ENCODE results near the gene SZRD1. TPM values are rescaled to one million over a fixed set of nuclear protein-coding genes. Genes with fewer than 3 reads are reported as not detected.

SZRD1 gene
- total and polyA plus RNA-seq, 4 donors = 14.2 to 44.3 (median 25.0) TPM

DNA sequence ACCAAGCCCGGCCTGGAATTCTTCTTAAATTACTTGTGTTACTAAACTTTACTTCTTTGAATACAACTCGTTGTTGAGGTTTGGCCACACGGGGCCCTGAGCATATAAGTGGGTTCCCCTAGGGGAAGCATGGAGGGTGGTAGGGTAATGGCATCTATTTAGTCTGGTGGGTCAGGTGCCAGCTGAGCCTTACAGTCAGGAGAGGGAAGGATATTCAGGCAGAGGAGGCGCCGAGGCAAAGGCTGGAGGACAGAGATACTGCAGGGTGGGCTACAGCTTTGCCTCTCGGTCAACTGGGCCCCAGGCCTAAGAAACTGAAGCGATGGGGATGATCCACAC is 73.1 kb downstream of the SZRD1 start:
- H3K4me1 ChIP-seq (ENCODE audit: control insufficient read depth in 4 of 4, insufficient read depth in 4 of 4, low read length in 3 of 4) = peaks cover 3 to 27% (median 13%) of the 10 kb centered on the region in 4 donors
- H3K36me3 ChIP-seq (ENCODE audit: control insufficient read depth in 4 of 4, insufficient read depth in 3 of 4, low read depth in 1 of 4, low read length in 3 of 4) = peaks cover 2 to 5% (median 3%) of the 10 kb centered on the region in 4 donors
- TF ChIP-seq EGR1 (IDR thresholded peaks at IDR 0.05; ENCODE audit: low read depth in 2 of 2) (no peak), HNF4G (IDR thresholded peaks at IDR 0.05) (no peak), JUND (IDR thresholded peaks at IDR 0.05) (no peak)
- 60% methylated on average over 7 of the region's 7 CpGs for WGBS
- H3K9me3 ChIP-seq (ENCODE audit: control insufficient read depth in 4 of 4, low read length in 3 of 4) = no peaks in the 10 kb centered on the region
- H3K27me3 ChIP-seq (ENCODE audit: control insufficient read depth in 4 of 4, insufficient read depth in 4 of 4, low read length in 3 of 4) = no peaks in the 10 kb centered on the region
- no peak overlapping the region for H3K4me3 ChIP-seq (ENCODE audit: low read depth in 1 of 3, low read length in 3 of 3)
- H3K9ac ChIP-seq (ENCODE audit: low read depth in 1 of 2, low read length in 2 of 2) = no peak overlapping the region
- peak overlapping the region in 1 of 2 donors; percentile 37 for H3K27ac ChIP-seq (ENCODE audit: low read depth in 1 of 2, low read length in 2 of 2)
- no peak for DNase-seq (ENCODE audit: low spot score)

DNA sequence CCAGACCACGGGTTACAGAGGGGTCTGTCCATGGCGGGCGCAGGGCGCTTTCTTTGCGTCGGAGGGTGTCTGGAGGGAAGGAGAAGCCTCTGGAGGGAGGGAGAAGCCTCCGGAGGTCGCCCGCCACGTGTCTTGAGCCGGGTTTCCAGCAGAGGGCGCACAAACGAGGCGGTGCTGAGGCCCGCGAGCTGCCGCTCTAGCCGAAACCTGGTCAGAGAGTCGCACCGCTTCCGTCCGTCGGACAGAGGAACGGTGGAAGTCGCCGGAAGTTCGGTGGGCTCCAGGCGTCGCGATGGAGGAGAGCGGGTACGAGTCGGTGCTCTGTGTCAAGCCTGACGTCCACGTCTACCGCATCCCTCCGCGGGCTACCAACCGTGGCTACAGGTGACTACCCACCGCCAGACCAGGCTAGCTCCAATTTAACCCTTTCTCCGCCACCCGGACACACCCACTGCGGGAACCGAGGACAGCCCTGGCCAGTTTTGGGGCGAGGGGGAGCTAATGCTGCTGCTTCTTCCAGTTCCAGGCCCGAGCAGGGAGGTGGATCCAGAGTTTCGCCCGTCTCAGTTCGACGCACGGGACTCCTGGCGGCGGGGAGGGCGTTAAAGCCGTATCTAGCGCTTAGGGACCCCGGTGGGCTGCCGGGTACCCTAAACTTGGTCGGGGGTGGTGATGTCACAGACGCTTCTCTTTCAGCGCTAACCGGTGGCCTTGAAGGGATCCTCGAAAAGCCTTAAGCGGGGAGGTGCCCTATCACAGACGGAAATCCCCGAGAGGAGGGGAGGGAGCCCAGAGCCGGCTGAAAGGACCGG is 73.6 kb downstream of the SZRD1 start, which contains the start of gene NECAP2:
Gene NECAP2, plus strand, starts transcription at position 255 of the 812 bp plus-strand sequence. Its CDS starts 38 bp downstream, at position 293.
- Histone ChIP-seq H3K9me3 (ENCODE audit: control insufficient read depth in 4 of 4, low read length in 3 of 4) (no peaks in the 10 kb centered on the region), H3K4me1 (ENCODE audit: control insufficient read depth in 4 of 4, insufficient read depth in 4 of 4, low read length in 3 of 4) (peaks cover 3 to 27% (median 13%) of the 10 kb centered on the region in 4 donors), H3K27me3 (ENCODE audit: control insufficient read depth in 4 of 4, insufficient read depth in 4 of 4, low read length in 3 of 4) (no peaks in the 10 kb centered on the region), H3K4me3 (ENCODE audit: low read depth in 1 of 3, low read length in 3 of 3) (peak within 1 kb of the TSS; percentile 73 to 97 (median 92)), H3K9ac (ENCODE audit: low read depth in 1 of 2, low read length in 2 of 2) (peak within 1 kb of the TSS; percentile 54 to 57), H3K36me3 (ENCODE audit: control insufficient read depth in 4 of 4, insufficient read depth in 3 of 4, low read depth in 1 of 4, low read length in 3 of 4) (peaks cover 3 to 7% (median 5%) of the 10 kb centered on the region in 4 donors), H3K27ac (ENCODE audit: low read depth in 1 of 2, low read length in 2 of 2) (peak within 1 kb of the TSS; percentile 63 to 73)
- TF ChIP-seq FOXA2 (IDR thresholded peaks at IDR 0.05) (no peak), JUND (IDR thresholded peaks at IDR 0.05) (no peak), RXRA (IDR thresholded peaks at IDR 0.05) (peak; percentile 21 to 55), TAF1 (conservative IDR thresholded peaks at IDR 0.05) (no peak), GABPA (IDR thresholded peaks at IDR 0.05 in 1 of 2, conservative IDR thresholded peaks at IDR 0.05 in 1 of 2) (peak; percentile 72 to 92), RAD21 (IDR thresholded peaks at IDR 0.05) (peak; percentile 75 to 85), HNF4G (IDR thresholded peaks at IDR 0.05) (no peak), CTCF (IDR thresholded peaks at IDR 0.05; ENCODE audit: low read depth, low read length, missing input control) (peak; percentile 74), HNF4A (conservative IDR thresholded peaks at IDR 0.05) (no peak), YY1 (IDR thresholded peaks at IDR 0.05) (peak; percentile 79), SP1 (IDR thresholded peaks at IDR 0.05) (peak; percentile 30), NR2F2 (IDR thresholded peaks at IDR 0.05) (peak; percentile 52)
- TF ChIP-seq, protein P1, sequence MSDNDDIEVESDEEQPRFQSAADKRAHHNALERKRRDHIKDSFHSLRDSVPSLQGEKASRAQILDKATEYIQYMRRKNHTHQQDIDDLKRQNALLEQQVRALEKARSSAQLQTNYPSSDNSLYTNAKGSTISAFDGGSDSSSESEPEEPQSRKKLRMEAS (IDR thresholded peaks at IDR 0.05) = peak; percentile 100
- WGBS = under 1% methylated on average over 68 of the region's 68 CpGs
- peak; percentile 97 for DNase-seq (ENCODE audit: low spot score)

GRCh38 chr1:16441282-16441665 is 74.2 kb downstream of the SZRD1 start:
- Histone ChIP-seq H3K27me3 (ENCODE audit: control insufficient read depth in 4 of 4, insufficient read depth in 4 of 4, low read length in 3 of 4) (no peaks in the 10 kb centered on the region), H3K36me3 (ENCODE audit: control insufficient read depth in 4 of 4, insufficient read depth in 3 of 4, low read depth in 1 of 4, low read length in 3 of 4) (peaks cover 4 to 7% (median 7%) of the 10 kb centered on the region in 4 donors), H3K4me1 (ENCODE audit: control insufficient read depth in 4 of 4, insufficient read depth in 4 of 4, low read length in 3 of 4) (peaks cover 3 to 27% (median 13%) of the 10 kb centered on the region in 4 donors), H3K27ac (ENCODE audit: low read depth in 1 of 2, low read length in 2 of 2) (peak overlapping the region; percentile 63 to 73), H3K9me3 (ENCODE audit: control insufficient read depth in 4 of 4, low read length in 3 of 4) (no peaks in the 10 kb centered on the region), H3K9ac (ENCODE audit: low read depth in 1 of 2, low read length in 2 of 2) (peak overlapping the region; percentile 54 to 57), H3K4me3 (ENCODE audit: low read depth in 1 of 3, low read length in 3 of 3) (peak overlapping the region; percentile 73 to 97 (median 92))
- WGBS = 7% methylated on average over 12 of the region's 12 CpGs
- DNase-seq (ENCODE audit: low spot score) = no peak
- TF ChIP-seq, protein P1 (IDR thresholded peaks at IDR 0.05) = no peak
- TF ChIP-seq YY1 (IDR thresholded peaks at IDR 0.05) (no peak), JUND (IDR thresholded peaks at IDR 0.05) (no peak), CTCF (IDR thresholded peaks at IDR 0.05; ENCODE audit: low read depth, low read length, missing input control) (no peak)

Measured in liver (tissue), 9 donors.